AG09319 (cell line): Measurements from ENCODE around the gene RRP36.
"Not testable (repeated sequence)": the region's sequence is repeated elsewhere in the genome, so short reads cannot be mapped to it uniquely, and the experiment has no call there.

ENCODE experiments used
- DNase-seq: peaks from one replicate; pipeline ENCODE4 v3.0.0-alpha.2; 2010; ENCODE audit warnings: low read depth; ENCODE audit errors: extremely low read depth
- CTCF ChIP-seq: IDR thresholded peaks from 2 replicates; pipeline ENCODE4 v1.5.1; 2011; ENCODE audit warnings: low read depth, mild to moderate bottlenecking, inconsistent platforms, low read length, moderate library complexity

RRP36 gene

GRCh38 chr6:42989923-42990322, 31.5 kb upstream of the RRP36 start:
- TF ChIP-seq CTCF, result no peak
- no peak for DNase-seq

GRCh38 chr6:42993445-42993844, 28.0 kb upstream of the RRP36 start:
- no peak for TF ChIP-seq CTCF
- no peak for DNase-seq

DNA sequence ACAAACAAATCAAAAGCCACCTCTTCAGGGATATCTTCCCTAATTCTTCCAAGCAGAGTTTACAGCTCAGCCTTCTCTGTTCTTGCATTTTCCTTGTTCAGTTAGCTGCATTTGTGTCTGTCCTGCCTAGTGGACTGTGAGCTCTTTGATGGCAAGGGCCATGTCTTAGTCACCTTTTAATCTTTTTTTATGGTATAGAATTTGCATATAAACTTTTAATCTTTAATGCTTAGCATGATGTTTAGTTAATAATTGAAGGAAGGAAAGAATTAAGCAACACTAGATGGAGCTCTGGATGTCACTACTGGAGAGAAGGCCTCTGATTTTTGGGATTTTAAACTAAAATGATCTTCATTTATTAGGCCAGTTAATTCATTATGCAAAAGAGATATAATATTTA, 24.9 kb upstream of the RRP36 start:
- DNase-seq, result no peak
- no peak for TF ChIP-seq CTCF

DNA sequence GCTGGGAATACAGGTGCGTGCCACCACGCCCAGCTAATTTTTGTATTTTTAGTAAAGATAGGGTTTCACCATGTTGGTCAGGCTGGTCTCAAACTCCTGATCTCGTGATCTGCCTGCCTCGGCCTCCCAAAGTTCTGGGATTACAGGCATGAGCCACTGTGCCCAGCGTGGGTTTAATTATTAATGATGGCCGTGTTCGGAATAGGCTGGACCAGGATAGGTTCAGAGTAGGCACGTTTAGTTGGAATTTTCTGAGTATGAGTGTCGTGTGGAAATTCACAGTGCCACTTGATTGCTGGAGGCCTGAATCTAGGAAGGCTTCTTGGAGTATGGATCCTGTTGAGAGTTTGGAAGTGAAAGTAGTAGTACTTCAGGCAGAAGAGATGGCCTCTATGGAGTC, 23.2 kb upstream of the RRP36 start:
- not testable (repeated sequence) for DNase-seq

- TF ChIP-seq CTCF, result no peak
- DNase-seq, result no peak
Measured at GRCh38 chr6:43001843-43002242, 19.6 kb upstream of the RRP36 start.

- TF ChIP-seq CTCF, result no peak
- DNase-seq, result no peak
Measured at GRCh38 chr6:43005844-43006243, 15.6 kb upstream of the RRP36 start.

- no peak for TF ChIP-seq CTCF
- no peak for DNase-seq
Measured at GRCh38 chr6:43006251-43006650, 15.2 kb upstream of the RRP36 start.

DNA sequence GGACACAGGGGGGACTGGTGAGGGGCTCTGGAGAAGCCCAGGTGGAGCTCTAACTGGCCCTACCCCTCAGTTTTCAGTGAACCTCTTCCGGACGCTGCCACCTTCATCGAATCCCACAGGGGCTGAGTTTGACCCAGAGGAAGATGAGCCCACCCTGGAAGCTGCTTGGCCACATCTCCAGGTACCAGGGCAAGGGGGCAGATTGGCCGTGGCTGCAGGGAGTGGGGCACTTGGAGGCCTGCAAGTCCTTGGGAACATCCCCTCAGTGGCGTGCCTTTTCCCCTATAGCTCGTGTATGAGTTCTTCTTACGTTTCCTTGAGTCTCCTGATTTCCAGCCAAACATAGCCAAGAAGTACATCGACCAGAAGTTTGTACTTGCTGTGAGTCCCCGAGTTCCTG, 14.3 kb upstream of the RRP36 start:
- no peak for TF ChIP-seq CTCF

More for the DNA sequence above, 14.3 kb upstream of the RRP36 start:
- no peak for DNase-seq
